ENCODE results near the gene METTL21C. TPM values are rescaled to one million over a fixed set of nuclear protein-coding genes. Genes with fewer than 3 reads are reported as not detected.

Gene METTL21C
- total RNA-seq, 1 donor from 2014 or later: not detected

DNA sequence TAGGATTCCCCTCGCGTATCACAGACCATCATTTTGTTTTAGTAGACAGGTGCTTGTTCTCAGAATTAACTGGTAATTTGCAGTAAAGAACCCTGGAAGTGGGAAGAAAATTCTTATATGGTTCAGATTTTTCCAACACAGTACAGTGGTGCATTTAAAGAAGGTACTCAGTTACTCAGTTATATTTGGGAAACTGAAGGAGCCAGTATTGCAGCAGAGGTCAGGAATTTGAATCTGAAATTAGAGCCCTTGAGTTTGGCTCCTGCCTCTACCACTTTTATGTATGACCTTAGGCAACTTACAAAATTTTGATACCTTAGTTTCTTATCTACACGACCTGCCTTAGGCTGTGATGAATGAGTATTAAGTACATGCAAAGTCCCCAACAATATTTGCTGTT lies 19.7 kb downstream of the METTL21C start:
- H3K36me3 ChIP-seq (ENCODE audit: control insufficient read depth, insufficient read depth, low read length): peaks cover 1% of the 10 kb centered on the region

GRCh38 chr13:102670130-102670529 lies 24.7 kb downstream of the METTL21C start:
- no peak for DNase-seq (ENCODE audit: low read depth)
- no peaks in the 10 kb centered on the region for H3K27me3 ChIP-seq (ENCODE audit: control insufficient read depth, insufficient read depth, low read length)
- H3K4me3 ChIP-seq (ENCODE audit: low read depth, low read length): no peak overlapping the region
- H3K36me3 ChIP-seq (ENCODE audit: control insufficient read depth, insufficient read depth, low read length): peaks cover 1% of the 10 kb centered on the region
- TF ChIP-seq, protein P1, sequence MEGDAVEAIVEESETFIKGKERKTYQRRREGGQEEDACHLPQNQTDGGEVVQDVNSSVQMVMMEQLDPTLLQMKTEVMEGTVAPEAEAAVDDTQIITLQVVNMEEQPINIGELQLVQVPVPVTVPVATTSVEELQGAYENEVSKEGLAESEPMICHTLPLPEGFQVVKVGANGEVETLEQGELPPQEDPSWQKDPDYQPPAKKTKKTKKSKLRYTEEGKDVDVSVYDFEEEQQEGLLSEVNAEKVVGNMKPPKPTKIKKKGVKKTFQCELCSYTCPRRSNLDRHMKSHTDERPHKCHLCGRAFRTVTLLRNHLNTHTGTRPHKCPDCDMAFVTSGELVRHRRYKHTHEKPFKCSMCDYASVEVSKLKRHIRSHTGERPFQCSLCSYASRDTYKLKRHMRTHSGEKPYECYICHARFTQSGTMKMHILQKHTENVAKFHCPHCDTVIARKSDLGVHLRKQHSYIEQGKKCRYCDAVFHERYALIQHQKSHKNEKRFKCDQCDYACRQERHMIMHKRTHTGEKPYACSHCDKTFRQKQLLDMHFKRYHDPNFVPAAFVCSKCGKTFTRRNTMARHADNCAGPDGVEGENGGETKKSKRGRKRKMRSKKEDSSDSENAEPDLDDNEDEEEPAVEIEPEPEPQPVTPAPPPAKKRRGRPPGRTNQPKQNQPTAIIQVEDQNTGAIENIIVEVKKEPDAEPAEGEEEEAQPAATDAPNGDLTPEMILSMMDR (IDR thresholded peaks at IDR 0.05; ENCODE audit: insufficient read depth, low read length, poor library complexity, severe bottlenecking): no peak

More for the DNA sequence above, 19.7 kb downstream of the METTL21C start:
- TF ChIP-seq, protein P1 (IDR thresholded peaks at IDR 0.05; ENCODE audit: insufficient read depth, low read length, poor library complexity, severe bottlenecking): no peak
- DNase-seq (ENCODE audit: low read depth): no peak
- no peaks in the 10 kb centered on the region for H3K27me3 ChIP-seq (ENCODE audit: control insufficient read depth, insufficient read depth, low read length)
- H3K4me3 ChIP-seq (ENCODE audit: low read depth, low read length): no peak overlapping the region

GRCh38 chr13:102667911-102668310 lies 26.9 kb downstream of the METTL21C start:
- TF ChIP-seq, protein P1 (IDR thresholded peaks at IDR 0.05; ENCODE audit: insufficient read depth, low read length, poor library complexity, severe bottlenecking): no peak
- no peak overlapping the region for H3K4me3 ChIP-seq (ENCODE audit: low read depth, low read length)
- no peak for DNase-seq (ENCODE audit: low read depth)
- H3K36me3 ChIP-seq (ENCODE audit: control insufficient read depth, insufficient read depth, low read length): peaks cover under 1% of the 10 kb centered on the region
- no peaks in the 10 kb centered on the region for H3K27me3 ChIP-seq (ENCODE audit: control insufficient read depth, insufficient read depth, low read length)

DNA sequence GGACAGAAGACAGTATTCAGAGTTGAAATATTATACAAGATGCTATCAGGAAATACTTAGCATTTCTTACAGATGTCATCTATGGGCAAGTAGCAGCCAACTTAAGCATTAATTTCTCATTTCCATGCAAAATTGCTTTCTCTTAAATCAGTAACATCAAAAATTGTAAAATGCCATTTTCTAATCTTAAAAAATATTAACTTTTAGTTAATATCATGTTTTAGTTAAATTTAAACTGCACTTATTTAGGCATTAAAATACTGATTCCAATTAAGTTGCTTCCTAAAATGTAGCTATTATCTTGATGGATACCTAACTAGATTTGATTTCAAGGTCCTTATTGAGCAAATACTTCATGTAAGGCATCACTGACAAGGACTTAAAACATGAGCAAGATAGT lies 27.8 kb downstream of the METTL21C start:
- Histone ChIP-seq H3K4me3 (ENCODE audit: low read depth, low read length) (no peak overlapping the region), H3K36me3 (ENCODE audit: control insufficient read depth, insufficient read depth, low read length) (no peaks in the 10 kb centered on the region), H3K27me3 (ENCODE audit: control insufficient read depth, insufficient read depth, low read length) (no peaks in the 10 kb centered on the region)
- TF ChIP-seq, protein P1 (IDR thresholded peaks at IDR 0.05; ENCODE audit: insufficient read depth, low read length, poor library complexity, severe bottlenecking): no peak
- no peak for DNase-seq (ENCODE audit: low read depth)

- no peaks in the 10 kb centered on the region for H3K27me3 ChIP-seq (ENCODE audit: control insufficient read depth, insufficient read depth, low read length)
- TF ChIP-seq, protein P1 (IDR thresholded peaks at IDR 0.05; ENCODE audit: insufficient read depth, low read length, poor library complexity, severe bottlenecking): no peak
- peaks cover 3% of the 10 kb centered on the region for H3K36me3 ChIP-seq (ENCODE audit: control insufficient read depth, insufficient read depth, low read length)
Observed at GRCh38 chr13:102659168-102659713, 35.6 kb downstream of the METTL21C start.

GRCh38 chr13:102658660-102659059 lies 36.2 kb downstream of the METTL21C start:
- peaks cover 3% of the 10 kb centered on the region for H3K36me3 ChIP-seq (ENCODE audit: control insufficient read depth, insufficient read depth, low read length)
- peak; percentile 73 for DNase-seq (ENCODE audit: low read depth)

More at GRCh38 chr13:102659168-102659713, 35.6 kb downstream of the METTL21C start:
- DNase-seq (ENCODE audit: low read depth): no peak
- no peak overlapping the region for H3K4me3 ChIP-seq (ENCODE audit: low read depth, low read length)

More at GRCh38 chr13:102658660-102659059, 36.2 kb downstream of the METTL21C start:
- TF ChIP-seq, protein P1 (IDR thresholded peaks at IDR 0.05; ENCODE audit: insufficient read depth, low read length, poor library complexity, severe bottlenecking): no peak
- no peak overlapping the region for H3K4me3 ChIP-seq (ENCODE audit: low read depth, low read length)
- H3K27me3 ChIP-seq (ENCODE audit: control insufficient read depth, insufficient read depth, low read length): no peaks in the 10 kb centered on the region
